WTC11 (cell line): Measurements from ENCODE around the gene OIT3. TPM values are rescaled to one million over a fixed set of nuclear protein-coding genes. Genes with fewer than 3 reads are reported as not detected.

Source experiments
- ATAC-seq: fragments of 200-7000 bp; cut with Tn5 transposase; 2 replicates; pipeline ENCODE4 v1.10.0; 2021; ENCODE audit warnings: mild to moderate bottlenecking, moderate library complexity
- CTCF ChIA-PET: fragments of 300-600 bp; sonication (Branson Sonifier 250); formaldehyde crosslinking; loops from one replicate; lab custom pipeline; 2021; ENCODE audit warnings: antibody characterized with exemption; lab: Charles Lee
- POLR2A ChIA-PET: fragments of 350-600 bp; sonication (Branson Sonifier 250); formaldehyde crosslinking; loops from one replicate; lab custom pipeline; 2021; ENCODE audit warnings: antibody characterized with exemption; lab: Charles Lee
- DNase-seq: peaks from one replicate; pipeline ENCODE4 v3.0.0; 2021; ENCODE audit warnings: low spot score
- H3K27ac Mint-ChIP-seq: 2 replicates; pipeline ENCODE4 v1.8.0; 2021; ENCODE audit warnings: mixed read lengths
- H3K27me3 Mint-ChIP-seq: 2 replicates; pipeline ENCODE4 v1.8.0; 2021; ENCODE audit warnings: low read depth, mild to moderate bottlenecking, moderate library complexity, mixed read lengths
- H3K36me3 Mint-ChIP-seq: 2 replicates; pipeline ENCODE4 v1.8.0; 2021; ENCODE audit warnings: mixed read lengths
- H3K4me1 Mint-ChIP-seq: 2 replicates; pipeline ENCODE4 v1.8.0; 2022; ENCODE audit warnings: mixed read lengths
- H3K4me3 Mint-ChIP-seq: 2 replicates; pipeline ENCODE4 v1.8.0; 2021; ENCODE audit warnings: mild to moderate bottlenecking, moderate library complexity, mixed read lengths
- H3K9me3 Mint-ChIP-seq: 2 replicates; pipeline ENCODE4 v1.8.0; 2021; ENCODE audit warnings: mixed read lengths
- ATF6 ChIP-seq: sonication (generic); formaldehyde crosslinking; IDR thresholded peaks from 2 replicates; pipeline ENCODE4 v1.8.1; 2023; ENCODE audit warnings: mild to moderate bottlenecking, missing genetic modification reagents
- E2F1 ChIP-seq: sonication (generic); formaldehyde crosslinking; IDR thresholded peaks from 2 replicates; pipeline ENCODE4 v1.8.0; 2022; ENCODE audit warnings: mild to moderate bottlenecking, missing genetic modification reagents
- ELF4 ChIP-seq: sonication (generic); formaldehyde crosslinking; IDR thresholded peaks from 2 replicates; pipeline ENCODE4 v1.8.1; 2022; ENCODE audit warnings: low read depth, mild to moderate bottlenecking, moderate library complexity, missing genetic modification reagents
- ETV6 ChIP-seq: sonication (generic); formaldehyde crosslinking; IDR thresholded peaks from 2 replicates; pipeline ENCODE4 v1.8.1; 2022; ENCODE audit warnings: mild to moderate bottlenecking, missing genetic modification reagents
- FOXP4 ChIP-seq: sonication (generic); formaldehyde crosslinking; IDR thresholded peaks from 2 replicates; pipeline ENCODE4 v1.8.0; 2022; ENCODE audit warnings: mild to moderate bottlenecking, missing genetic modification reagents
- GTF2I ChIP-seq: fragments of 250-450 bp; sonication (Bioruptor Pico); conservative IDR thresholded peaks from 2 replicates; pipeline ENCODE4 v1.4.0; 2021; ENCODE audit warnings: mild to moderate bottlenecking
- MAX ChIP-seq: sonication (generic); formaldehyde crosslinking; IDR thresholded peaks from 2 replicates; pipeline ENCODE4 v1.8.0; 2022; ENCODE audit warnings: mild to moderate bottlenecking, missing genetic modification reagents
- NFATC4 ChIP-seq: fragments of 250-450 bp; sonication (Bioruptor Pico); IDR thresholded peaks from 2 replicates; pipeline ENCODE4 v1.9.0; 2021; ENCODE audit warnings: mild to moderate bottlenecking
- NFE2L1 ChIP-seq: sonication (generic); formaldehyde crosslinking; IDR thresholded peaks from 2 replicates; pipeline ENCODE4 v1.8.1; 2023; ENCODE audit warnings: missing genetic modification reagents
- NR3C1 ChIP-seq: sonication (generic); formaldehyde crosslinking; conservative IDR thresholded peaks from 2 replicates; pipeline ENCODE4 v1.8.1; 2023; ENCODE audit warnings: low read depth, mild to moderate bottlenecking, missing genetic modification reagents
- PREB ChIP-seq: sonication (generic); formaldehyde crosslinking; IDR thresholded peaks from 2 replicates; pipeline ENCODE4 v1.8.1; 2022; ENCODE audit warnings: mild to moderate bottlenecking, missing genetic modification reagents, moderate library complexity, borderline replicate concordance
- RORB ChIP-seq: fragments of 250-450 bp; sonication (Bioruptor Pico); IDR thresholded peaks from 2 replicates; pipeline ENCODE4 v1.9.0; 2021; ENCODE audit warnings: mild to moderate bottlenecking
- ZNF121 ChIP-seq: sonication (generic); formaldehyde crosslinking; IDR thresholded peaks from 2 replicates; pipeline ENCODE4 v1.8.0; 2023; ENCODE audit warnings: missing genetic modification reagents
- ZNF219 ChIP-seq: sonication (generic); formaldehyde crosslinking; IDR thresholded peaks from 2 replicates; pipeline ENCODE4 v1.8.0; 2023; ENCODE audit warnings: missing genetic modification reagents, mild to moderate bottlenecking, borderline replicate concordance
- ZNF317 ChIP-seq: sonication (generic); formaldehyde crosslinking; IDR thresholded peaks from 2 replicates; pipeline ENCODE4 v1.8.1; 2023; ENCODE audit warnings: low read depth, mild to moderate bottlenecking, moderate library complexity, missing genetic modification reagents, borderline replicate concordance
- ZSCAN18 ChIP-seq: fragments of 250-450 bp; sonication (Bioruptor Pico); IDR thresholded peaks from 2 replicates; pipeline ENCODE4 v2.1.2; 2022; ENCODE audit warnings: mild to moderate bottlenecking, moderate library complexity
- total RNA-seq: library from RNA; stranded (reverse); gene quantifications from 3 replicates; pipeline ENCODE4 v1.2.3, GENCODE V29; 2021
- TF ChIP-seq, protein P1 (sequence below): sonication (generic); formaldehyde crosslinking; IDR thresholded peaks from 2 replicates; pipeline ENCODE4 v1.8.1; 2023; ENCODE audit warnings: mild to moderate bottlenecking, missing genetic modification reagents, moderate library complexity
- TF ChIP-seq, protein P2 (sequence below): sonication (generic); formaldehyde crosslinking; conservative IDR thresholded peaks from 2 replicates; pipeline ENCODE4 v1.8.1; 2022; ENCODE audit warnings: mild to moderate bottlenecking, missing genetic modification reagents
- TF ChIP-seq, protein P3 (sequence below): sonication (generic); formaldehyde crosslinking; IDR thresholded peaks from 2 replicates; pipeline ENCODE4 v1.8.1; 2023; ENCODE audit warnings: mild to moderate bottlenecking, missing genetic modification reagents, moderate library complexity

OIT3 gene
- total RNA-seq, 1 experiment from 2014 or later: not detected

- TF ChIP-seq E2F1 (CRISPR knock-in tag) (no peak), PREB (CRISPR knock-in tag) (no peak), NFE2L1 (CRISPR knock-in tag) (no peak), GTF2I (CRISPR knock-in tag) (no peak), NR3C1 (CRISPR knock-in tag) (no peak)
Measured at GRCh38 chr10:72855129-72855528, 38.4 kb upstream of the OIT3 start (continued).

GRCh38 chr10:72855790-72856189 lies 37.7 kb upstream of the OIT3 start:
- POLR2A ChIA-PET: no interaction called here
- peaks cover 25% of the 10 kb centered on the region for H3K9me3 Mint-ChIP-seq
- TF ChIP-seq ZNF317 (CRISPR knock-in tag): no peak
- TF ChIP-seq ZNF121 (CRISPR knock-in tag): no peak
- TF ChIP-seq ELF4 (CRISPR knock-in tag): no peak
- TF ChIP-seq, protein P1, sequence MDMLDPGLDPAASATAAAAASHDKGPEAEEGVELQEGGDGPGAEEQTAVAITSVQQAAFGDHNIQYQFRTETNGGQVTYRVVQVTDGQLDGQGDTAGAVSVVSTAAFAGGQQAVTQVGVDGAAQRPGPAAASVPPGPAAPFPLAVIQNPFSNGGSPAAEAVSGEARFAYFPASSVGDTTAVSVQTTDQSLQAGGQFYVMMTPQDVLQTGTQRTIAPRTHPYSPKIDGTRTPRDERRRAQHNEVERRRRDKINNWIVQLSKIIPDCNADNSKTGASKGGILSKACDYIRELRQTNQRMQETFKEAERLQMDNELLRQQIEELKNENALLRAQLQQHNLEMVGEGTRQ (CRISPR knock-in tag): no peak
- TF ChIP-seq, protein P2, sequence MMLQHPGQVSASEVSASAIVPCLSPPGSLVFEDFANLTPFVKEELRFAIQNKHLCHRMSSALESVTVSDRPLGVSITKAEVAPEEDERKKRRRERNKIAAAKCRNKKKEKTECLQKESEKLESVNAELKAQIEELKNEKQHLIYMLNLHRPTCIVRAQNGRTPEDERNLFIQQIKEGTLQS (CRISPR knock-in tag): no peak
- TF ChIP-seq ETV6: no peak
- no peak for TF ChIP-seq NFATC4 (CRISPR knock-in tag)
- no peak for TF ChIP-seq MAX
- no peak for TF ChIP-seq RORB (CRISPR knock-in tag)
- TF ChIP-seq, protein P3, sequence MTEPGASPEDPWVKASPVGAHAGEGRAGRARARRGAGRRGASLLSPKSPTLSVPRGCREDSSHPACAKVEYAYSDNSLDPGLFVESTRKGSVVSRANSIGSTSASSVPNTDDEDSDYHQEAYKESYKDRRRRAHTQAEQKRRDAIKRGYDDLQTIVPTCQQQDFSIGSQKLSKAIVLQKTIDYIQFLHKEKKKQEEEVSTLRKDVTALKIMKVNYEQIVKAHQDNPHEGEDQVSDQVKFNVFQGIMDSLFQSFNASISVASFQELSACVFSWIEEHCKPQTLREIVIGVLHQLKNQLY (CRISPR knock-in tag): no peak
- TF ChIP-seq ZNF219 (CRISPR knock-in tag): no peak
- TF ChIP-seq ZSCAN18 (CRISPR knock-in tag): no peak
- no peak for TF ChIP-seq FOXP4 (CRISPR knock-in tag)
- TF ChIP-seq ATF6 (CRISPR knock-in tag): no peak
- no peaks in the 10 kb centered on the region for H3K27me3 Mint-ChIP-seq
- H3K36me3 Mint-ChIP-seq: peaks cover 23% of the 10 kb centered on the region
- H3K27ac Mint-ChIP-seq: no peak overlapping the region
- CTCF ChIA-PET: no interaction called here
- no peak overlapping the region for H3K4me3 Mint-ChIP-seq
- DNase-seq (no peak), ATAC-seq (no peak)
- no peaks in the 10 kb centered on the region for H3K4me1 Mint-ChIP-seq
